Measurements from ENCODE around the gene KCTD17.

The KCTD17 gene

GRCh38 chr22:37075822-37076433, 24.4 kb downstream of the KCTD17 start:
- no peak overlapping the region for H3K27ac ChIP-seq
- TF ChIP-seq ZFX (IDR thresholded peaks at IDR 0.05) (no peak), CTCF (conservative IDR thresholded peaks at IDR 0.05) (no peak)

- H3K27ac ChIP-seq: no peak overlapping the region
- TF ChIP-seq ZFX (IDR thresholded peaks at IDR 0.05) (no peak), CTCF (conservative IDR thresholded peaks at IDR 0.05) (peak; percentile 99)
These were observed 26.4 kb downstream of the KCTD17 start for GRCh38 chr22:37077802-37078448.

GRCh38 chr22:37079158-37079557, 27.6 kb downstream of the KCTD17 start:
- TF ChIP-seq ZFX (IDR thresholded peaks at IDR 0.05): no peak
- no peak for TF ChIP-seq CTCF (conservative IDR thresholded peaks at IDR 0.05)
- no peak overlapping the region for H3K27ac ChIP-seq

- no peak for TF ChIP-seq ZFX (IDR thresholded peaks at IDR 0.05)
- TF ChIP-seq CTCF (conservative IDR thresholded peaks at IDR 0.05): no peak
- no peak overlapping the region for H3K27ac ChIP-seq
These were observed 28.2 kb downstream of the KCTD17 start for GRCh38 chr22:37079668-37080171.

- no peak for TF ChIP-seq CTCF (conservative IDR thresholded peaks at IDR 0.05)
- no peak for TF ChIP-seq ZFX (IDR thresholded peaks at IDR 0.05)
These were observed 28.9 kb downstream of the KCTD17 start for GRCh38 chr22:37080438-37080837.

GRCh38 chr22:37080838-37081237, 29.3 kb downstream of the KCTD17 start:
- TF ChIP-seq CTCF (conservative IDR thresholded peaks at IDR 0.05) (no peak), ZFX (IDR thresholded peaks at IDR 0.05) (no peak)
- H3K27ac ChIP-seq: no peak overlapping the region

More at GRCh38 chr22:37080438-37080837, 28.9 kb downstream of the KCTD17 start:
- no peak overlapping the region for H3K27ac ChIP-seq

GRCh38 chr22:37082251-37082873, 30.8 kb downstream of the KCTD17 start:
- TF ChIP-seq CTCF (conservative IDR thresholded peaks at IDR 0.05): no peak
- no peak for TF ChIP-seq ZFX (IDR thresholded peaks at IDR 0.05)
- H3K27ac ChIP-seq: no peak overlapping the region

All from C4-2B (cell line).